OCI-LY3 (cell line): ENCODE measurements around the gene GRID1.

Source experiments
- EZH2phosphoT487 ChIP-seq: fragments of 200-600 bp; shearing (Covaris generic); IDR thresholded peaks from 2 replicates; pipeline ENCODE4 v1.6.1; 2018; ENCODE audit warnings: antibody characterized with exemption, mixed run types, low read depth
- TF ChIP-seq, protein P1 (sequence below): fragments of 200-600, 300-600 bp; sonication (generic); IDR thresholded peaks from 2 replicates; pipeline ENCODE4 v1.5.1; 2014; ENCODE audit warnings: antibody characterized with exemption, low read length, low read depth

DNA sequence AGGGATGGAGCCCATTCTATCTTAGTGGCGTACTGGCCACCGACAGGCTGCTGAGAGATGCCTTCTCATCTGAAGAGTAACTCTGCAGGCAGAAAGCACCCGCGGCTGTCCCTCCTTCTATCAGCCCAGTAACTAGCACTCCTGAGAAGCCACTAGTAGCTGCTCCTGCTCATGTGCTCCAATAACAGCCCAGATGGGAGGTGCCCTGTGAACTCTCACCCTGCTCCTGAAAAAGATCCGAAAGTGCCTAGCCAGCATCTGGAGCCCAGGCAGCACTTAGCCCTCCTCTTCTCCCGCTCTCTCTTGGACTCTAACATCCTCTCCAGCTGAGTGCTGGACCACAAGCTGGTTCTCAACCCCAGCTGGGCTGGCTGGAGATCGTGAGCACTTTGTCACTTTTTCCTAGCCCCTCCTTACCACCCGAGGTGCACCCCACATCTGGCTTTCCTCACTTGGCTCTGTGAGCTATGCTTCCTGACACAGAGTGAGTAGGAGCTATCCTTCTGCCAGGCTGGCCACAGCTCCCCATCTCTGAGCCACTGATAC, 239.2 kb downstream of the GRID1 start:
- TF ChIP-seq, protein P1, sequence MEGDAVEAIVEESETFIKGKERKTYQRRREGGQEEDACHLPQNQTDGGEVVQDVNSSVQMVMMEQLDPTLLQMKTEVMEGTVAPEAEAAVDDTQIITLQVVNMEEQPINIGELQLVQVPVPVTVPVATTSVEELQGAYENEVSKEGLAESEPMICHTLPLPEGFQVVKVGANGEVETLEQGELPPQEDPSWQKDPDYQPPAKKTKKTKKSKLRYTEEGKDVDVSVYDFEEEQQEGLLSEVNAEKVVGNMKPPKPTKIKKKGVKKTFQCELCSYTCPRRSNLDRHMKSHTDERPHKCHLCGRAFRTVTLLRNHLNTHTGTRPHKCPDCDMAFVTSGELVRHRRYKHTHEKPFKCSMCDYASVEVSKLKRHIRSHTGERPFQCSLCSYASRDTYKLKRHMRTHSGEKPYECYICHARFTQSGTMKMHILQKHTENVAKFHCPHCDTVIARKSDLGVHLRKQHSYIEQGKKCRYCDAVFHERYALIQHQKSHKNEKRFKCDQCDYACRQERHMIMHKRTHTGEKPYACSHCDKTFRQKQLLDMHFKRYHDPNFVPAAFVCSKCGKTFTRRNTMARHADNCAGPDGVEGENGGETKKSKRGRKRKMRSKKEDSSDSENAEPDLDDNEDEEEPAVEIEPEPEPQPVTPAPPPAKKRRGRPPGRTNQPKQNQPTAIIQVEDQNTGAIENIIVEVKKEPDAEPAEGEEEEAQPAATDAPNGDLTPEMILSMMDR, result no peak
- no peak for TF ChIP-seq EZH2phosphoT487
